Trophoblast cell (in vitro differentiated cells and primary cell): ENCODE measurements around the gene TBX20. TPM values are rescaled to one million over a fixed set of nuclear protein-coding genes. Genes with fewer than 3 reads are reported as not detected.

Experiments
- DNase-seq, 2 donors: peaks; one replicate each; pipeline ENCODE4 v3.0.0-alpha.2; 2016
- H2AFZ ChIP-seq: 2 replicates; pipeline ENCODE4 v1.6.1; 2013; ENCODE audit warnings: low read length, moderate library complexity, mild to moderate bottlenecking; ENCODE audit not compliant: insufficient read depth, poor library complexity
- H2AK5ac ChIP-seq: 2 replicates; pipeline ENCODE4 v1.6.1; 2013; ENCODE audit warnings: mild to moderate bottlenecking, low read length
- H2BK120ac ChIP-seq: 2 replicates; pipeline ENCODE4 v1.6.1; 2013; ENCODE audit warnings: low read length, mild to moderate bottlenecking, moderate library complexity; ENCODE audit not compliant: insufficient read depth, poor library complexity
- H2BK12ac ChIP-seq: 2 replicates; pipeline ENCODE4 v1.6.1; 2013; ENCODE audit warnings: mild to moderate bottlenecking, low read length, moderate library complexity
- H2BK5ac ChIP-seq: 2 replicates; pipeline ENCODE4 v1.6.1; 2013; ENCODE audit warnings: low read length, low read depth, moderate library complexity, mild to moderate bottlenecking; ENCODE audit not compliant: poor library complexity
- H3K14ac ChIP-seq: 2 replicates; pipeline ENCODE4 v1.6.1; 2013; ENCODE audit warnings: mild to moderate bottlenecking, low read length
- H3K18ac ChIP-seq: 2 replicates; pipeline ENCODE4 v1.6.1; 2013; ENCODE audit warnings: mild to moderate bottlenecking, low read length
- H3K23ac ChIP-seq: 2 replicates; pipeline ENCODE4 v1.6.1; 2013; ENCODE audit warnings: low read length
- H3K27ac ChIP-seq: 2 replicates; pipeline ENCODE4 v1.5.1; 2013; ENCODE audit warnings: low read depth, mild to moderate bottlenecking, inconsistent platforms, low read length, moderate library complexity
- H3K27me3 ChIP-seq: 2 replicates; pipeline ENCODE4 v1.6.1; 2013; ENCODE audit warnings: inconsistent platforms, mild to moderate bottlenecking, low read length, moderate library complexity; ENCODE audit not compliant: insufficient read depth
- H3K36me3 ChIP-seq, 2 experiments: 1 replicate in 1 of 2; 2 replicates in 1 of 2; pipeline ENCODE4 v1.6.1; 2013; ENCODE audit warnings: low read length in 2 of 2, mild to moderate bottlenecking in 2 of 2, moderate library complexity in 1 of 2; ENCODE audit not compliant: insufficient read depth in 2 of 2, control insufficient read depth in 1 of 2
- H3K4ac ChIP-seq: 2 replicates; pipeline ENCODE4 v1.6.1; 2013; ENCODE audit warnings: low read depth, mild to moderate bottlenecking, low read length, moderate library complexity
- H3K4me1 ChIP-seq, 2 experiments: 1 replicate in 1 of 2; 2 replicates in 1 of 2; pipeline ENCODE4 v1.6.1; 2013; ENCODE audit warnings: low read length in 2 of 2, mild to moderate bottlenecking in 2 of 2, moderate library complexity in 1 of 2; ENCODE audit not compliant: insufficient read depth in 2 of 2, control insufficient read depth in 1 of 2
- H3K4me2 ChIP-seq: 2 replicates; pipeline ENCODE4 v1.6.1; 2013; ENCODE audit warnings: inconsistent platforms, mild to moderate bottlenecking, low read length, moderate library complexity
- H3K4me3 ChIP-seq: 2 replicates; pipeline ENCODE4 v1.5.1; 2013; ENCODE audit warnings: mild to moderate bottlenecking, low read depth, low read length, inconsistent platforms
- H3K79me1 ChIP-seq: one replicate; pipeline ENCODE4 v1.6.1; 2013; ENCODE audit warnings: low read length
- H3K79me2 ChIP-seq: 2 replicates; pipeline ENCODE4 v1.6.1; 2013; ENCODE audit warnings: low read length, mild to moderate bottlenecking; ENCODE audit not compliant: control insufficient read depth, insufficient read depth, poor library complexity
- H3K9ac ChIP-seq: 2 replicates; pipeline ENCODE4 v1.6.1; 2013; ENCODE audit warnings: mild to moderate bottlenecking, low read length
- H3K9me3 ChIP-seq: 2 replicates; pipeline ENCODE4 v1.6.1; 2013; ENCODE audit warnings: low read depth, mild to moderate bottlenecking, control low read depth, inconsistent platforms, low read length; ENCODE audit not compliant: insufficient read depth
- H4K12ac ChIP-seq: 2 replicates; pipeline ENCODE4 v1.6.1; 2013; ENCODE audit warnings: low read depth, mild to moderate bottlenecking, low read length, moderate library complexity
- H4K8ac ChIP-seq: 2 replicates; pipeline ENCODE4 v1.6.1; 2013; ENCODE audit warnings: low read depth, mild to moderate bottlenecking, low read length, moderate library complexity
- H4K91ac ChIP-seq: one replicate; pipeline ENCODE4 v1.6.1; 2013; ENCODE audit warnings: low read depth, mild to moderate bottlenecking, low read length, moderate library complexity
- WGBS: extraction: QIAGEN DNeasy Blood & Tissue Kit; methylation state at CpG from one replicate; pipeline ENCODE4 v1.1.7; 2013; ENCODE audit warnings: missing lambda C conversion rate; ENCODE audit not compliant: insufficient read length, insufficient coverage; ENCODE audit errors: extremely low coverage; 5-methylcytosine and 5-hydroxymethylcytosine counted together
- polyA plus RNA-seq: library from polyadenylated mRNA; stranded (reverse); fragments of 200-250 nt; gene quantifications from 2 replicates; pipeline ENCODE4 v1.2.3, GENCODE V29; 2013

Gene TBX20
- 8.2 and 8.9 TPM in 2 replicates for polyA plus RNA-seq

- Histone ChIP-seq H2AFZ (peak within 1 kb of the TSS; percentile 77), H3K4me1 (peaks cover 9 to 34% of the 10 kb centered on the region in 2 experiments), H3K9me3 (peaks cover 7% of the 10 kb centered on the region), H4K91ac (peak within 1 kb of the TSS; percentile 38), H2BK12ac (peak within 1 kb of the TSS; percentile 80), H3K4me2 (peak within 1 kb of the TSS; percentile 88), H3K14ac (peak within 1 kb of the TSS; percentile 26), H3K27me3 (peaks cover 81% of the 10 kb centered on the region), H3K79me2 (peaks cover 2% of the 10 kb centered on the region), H3K4me3 (peak within 1 kb of the TSS; percentile 75), H3K36me3 (no peaks in the 10 kb centered on the region), H3K79me1 (peaks cover 11% of the 10 kb centered on the region), H4K12ac (peak within 1 kb of the TSS; percentile 6), H3K27ac (no peak within 1 kb of the TSS), H4K8ac (peak within 1 kb of the TSS; percentile 77), H3K23ac (no peak within 1 kb of the TSS), H3K4ac (no peak within 1 kb of the TSS), H3K9ac (peak within 1 kb of the TSS; percentile 60), H3K18ac (peak within 1 kb of the TSS; percentile 42), H2AK5ac (no peak within 1 kb of the TSS), H2BK5ac (no peak within 1 kb of the TSS), H2BK120ac (peak within 1 kb of the TSS; percentile 26)
- WGBS, result no CpG with 5 or more reads among the region's 76 CpGs
- peak; percentile 69 to 83 for DNase-seq
These were observed at the start of gene TBX20 for GRCh38 chr7:35253710-35254495. Gene TBX20, minus strand, starts transcription at chr7:35254100. Its CDS starts 480 bp downstream, at chr7:35253620.

DNA sequence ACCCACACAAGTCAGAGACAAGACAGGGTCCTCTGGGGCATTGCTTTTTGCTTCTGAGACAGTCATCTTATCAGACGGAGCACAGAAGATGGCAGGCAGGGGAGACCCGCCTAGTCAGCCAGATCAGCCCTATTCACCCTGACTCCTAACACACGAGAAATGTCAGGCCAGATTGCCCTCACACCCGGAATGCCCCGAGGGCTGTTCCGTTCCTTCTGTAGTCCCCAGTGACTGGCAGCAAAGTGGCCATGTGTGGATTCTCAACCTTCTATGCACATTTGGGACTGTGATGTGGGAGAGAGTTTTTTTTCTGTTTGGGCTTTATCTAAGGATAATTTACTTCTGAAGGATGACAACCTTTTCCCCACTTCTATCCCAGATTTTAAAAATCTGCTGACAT, 35.5 kb upstream of the TBX20 start:
- no peaks in the 10 kb centered on the region for H3K79me1 ChIP-seq
- H2BK120ac ChIP-seq, result no peak overlapping the region
- peak in 1 of 2 donors; percentile 15 for DNase-seq
- no peaks in the 10 kb centered on the region for H3K36me3 ChIP-seq
- no peak overlapping the region for H4K12ac ChIP-seq
- no peak overlapping the region for H3K4ac ChIP-seq
- H3K4me3 ChIP-seq, result no peak overlapping the region
- no peaks in the 10 kb centered on the region for H3K79me2 ChIP-seq
- no peak overlapping the region for H2AK5ac ChIP-seq
- no peak overlapping the region for H3K23ac ChIP-seq
- H2BK12ac ChIP-seq, result no peak overlapping the region
- peaks cover 2% of the 10 kb centered on the region for H3K9me3 ChIP-seq
- H4K91ac ChIP-seq, result no peak overlapping the region
- no peak overlapping the region for H3K18ac ChIP-seq
- H3K27me3 ChIP-seq, result no peaks in the 10 kb centered on the region
- no peak overlapping the region for H4K8ac ChIP-seq
- H3K9ac ChIP-seq, result no peak overlapping the region
- WGBS, result no CpG with 5 or more reads among the region's 6 CpGs
- H3K4me1 ChIP-seq, result peaks cover 0 to 2% of the 10 kb centered on the region in 2 experiments
- H3K4me2 ChIP-seq, result no peak overlapping the region
- no peak overlapping the region for H2AFZ ChIP-seq
- no peak overlapping the region for H3K27ac ChIP-seq
- H2BK5ac ChIP-seq, result no peak overlapping the region
- no peak overlapping the region for H3K14ac ChIP-seq

DNA sequence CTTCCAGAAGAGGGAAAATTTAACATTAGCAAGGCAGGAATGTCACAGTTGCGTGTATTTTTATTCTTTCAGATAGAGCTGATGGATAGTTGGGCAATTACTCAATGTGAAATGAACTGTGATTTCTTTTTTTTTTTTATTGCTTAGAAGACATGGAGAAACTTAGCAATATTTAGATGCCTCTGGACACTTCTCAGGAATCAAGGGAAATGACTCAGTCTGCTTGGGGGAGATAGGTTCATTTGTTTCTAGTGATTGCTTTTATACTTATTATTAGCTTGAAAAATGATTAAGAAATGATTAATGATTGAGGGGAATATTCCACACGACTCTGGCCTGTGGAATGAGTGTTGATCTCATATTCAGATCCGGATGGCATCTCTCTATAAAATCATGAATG, 33.1 kb upstream of the TBX20 start:
- no peak overlapping the region for H2AK5ac ChIP-seq
- no peaks in the 10 kb centered on the region for H3K27me3 ChIP-seq
- no peak overlapping the region for H3K27ac ChIP-seq
- no peak for DNase-seq
- no peak overlapping the region for H3K4me2 ChIP-seq
- no peak overlapping the region for H4K12ac ChIP-seq
- no peaks in the 10 kb centered on the region for H3K36me3 ChIP-seq
- no peak overlapping the region for H3K9ac ChIP-seq
- H2BK12ac ChIP-seq, result no peak overlapping the region
- H3K4ac ChIP-seq, result no peak overlapping the region
- H2BK5ac ChIP-seq, result no peak overlapping the region
- WGBS, result no CpG with 5 or more reads among the region's 3 CpGs
- H3K23ac ChIP-seq, result no peak overlapping the region
- no peaks in the 10 kb centered on the region for H3K79me1 ChIP-seq
- no peak overlapping the region for H3K4me3 ChIP-seq
- peaks cover 0 to 2% of the 10 kb centered on the region in 2 experiments for H3K4me1 ChIP-seq
- H4K8ac ChIP-seq, result no peak overlapping the region
- H2AFZ ChIP-seq, result no peak overlapping the region
- no peak overlapping the region for H3K18ac ChIP-seq
- H4K91ac ChIP-seq, result no peak overlapping the region
- H3K9me3 ChIP-seq, result peaks cover 2% of the 10 kb centered on the region
- H2BK120ac ChIP-seq, result no peak overlapping the region
- no peaks in the 10 kb centered on the region for H3K79me2 ChIP-seq
- no peak overlapping the region for H3K14ac ChIP-seq

DNA sequence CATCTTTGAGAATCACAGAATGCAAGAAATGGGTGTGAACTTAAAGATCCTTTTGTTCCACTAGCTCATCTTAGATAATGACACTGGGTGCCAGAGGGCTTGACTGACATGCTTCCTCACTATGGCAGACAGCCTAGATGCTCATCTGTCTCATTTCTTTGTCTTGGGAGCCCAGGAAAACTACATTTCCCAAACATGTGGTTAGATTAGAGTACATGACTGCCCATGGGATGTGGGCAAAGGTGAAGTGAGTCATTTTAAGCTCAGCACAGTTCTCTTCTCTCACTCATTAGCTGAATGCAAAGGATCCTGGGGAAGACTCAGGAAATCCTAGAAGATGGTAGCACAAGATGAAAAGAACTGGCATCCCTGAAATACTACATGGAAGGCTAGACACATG, 32.5 kb upstream of the TBX20 start:
- no peaks in the 10 kb centered on the region for H3K79me1 ChIP-seq
- H3K27ac ChIP-seq, result no peak overlapping the region
- H3K9me3 ChIP-seq, result peaks cover 2% of the 10 kb centered on the region
- no peak overlapping the region for H3K9ac ChIP-seq
- no peaks in the 10 kb centered on the region for H3K79me2 ChIP-seq
- H2BK12ac ChIP-seq, result no peak overlapping the region
- H2BK120ac ChIP-seq, result no peak overlapping the region
- no peaks in the 10 kb centered on the region for H3K27me3 ChIP-seq
- H4K91ac ChIP-seq, result no peak overlapping the region
- H3K4me1 ChIP-seq, result peaks cover 2 to 4% of the 10 kb centered on the region in 2 experiments
- H3K23ac ChIP-seq, result no peak overlapping the region
- DNase-seq, result peak in 1 of 2 donors; percentile 14
- H4K8ac ChIP-seq, result no peak overlapping the region
- no peak overlapping the region for H3K14ac ChIP-seq
- no peak overlapping the region for H3K4me3 ChIP-seq
- no peak overlapping the region for H4K12ac ChIP-seq
- H3K4ac ChIP-seq, result no peak overlapping the region
- no peak overlapping the region for H3K18ac ChIP-seq
- H2BK5ac ChIP-seq, result no peak overlapping the region
- no peak overlapping the region for H2AFZ ChIP-seq
- H3K4me2 ChIP-seq, result no peak overlapping the region
- H2AK5ac ChIP-seq, result no peak overlapping the region
- no peaks in the 10 kb centered on the region for H3K36me3 ChIP-seq
